ENCODE measurements around the gene MORN4.
"Not testable (repeated sequence)": the region's sequence is repeated elsewhere in the genome, so short reads cannot be mapped to it uniquely, and the experiment has no call there.

The MORN4 gene

GRCh38 chr10:97640868-97641811 lies 7.8 kb upstream of the MORN4 start:
- peak; percentile 69 for DNase-seq (ENCODE audit: low spot score)

- peak; percentile 98 for DNase-seq (ENCODE audit: low spot score)
Measured at GRCh38 chr10:97640174-97640867, 7.0 kb upstream of the MORN4 start, which contains the start of gene PI4K2A. TSS of gene PI4K2A (plus strand) at chr10:97640671. CDS start at chr10:97640743, 72 bp downstream.

DNA sequence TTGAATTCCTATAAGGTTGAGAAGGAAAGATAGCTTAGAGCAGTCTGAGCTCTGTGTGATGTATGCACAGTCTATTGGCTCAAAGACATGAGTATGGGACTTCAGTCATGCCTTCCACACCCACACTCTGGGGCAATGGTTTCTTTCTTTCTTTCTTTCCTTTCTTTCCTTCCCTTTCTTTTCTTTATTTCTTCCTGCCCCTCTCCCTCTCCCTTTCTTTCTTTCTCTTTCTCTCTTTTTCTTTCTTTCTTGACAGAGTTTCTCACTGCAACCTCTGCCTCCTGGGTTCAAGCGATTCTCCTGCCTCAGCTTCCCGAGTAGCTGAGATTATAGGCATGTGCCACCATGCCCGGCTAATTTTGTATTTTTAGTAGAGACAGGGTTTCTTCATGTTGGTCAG lies 5.8 kb upstream of the MORN4 start:
- DNase-seq (ENCODE audit: low spot score): not testable (repeated sequence)

GRCh38 chr10:97635577-97635976 lies 2.3 kb upstream of the MORN4 start:
- no peak for DNase-seq (ENCODE audit: low spot score)

DNA sequence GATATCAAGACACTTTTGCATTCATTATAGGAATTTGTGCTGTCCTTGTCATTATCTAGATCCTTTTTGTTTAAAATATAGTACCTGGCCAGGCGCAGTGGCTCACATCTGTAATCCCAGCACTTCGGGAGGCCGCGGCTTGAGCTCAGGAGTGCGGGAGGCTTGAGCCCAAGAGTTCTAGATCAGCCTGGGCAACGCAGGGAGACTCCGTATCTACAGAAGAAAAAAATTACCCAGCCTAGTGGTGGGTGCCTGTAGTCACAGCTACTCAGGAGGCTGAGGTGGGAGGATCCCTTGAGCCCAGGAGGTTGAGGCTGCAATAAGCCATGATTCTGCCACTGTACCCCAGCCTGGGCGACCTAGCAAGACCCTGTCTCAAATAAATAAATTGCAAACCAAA lies 621 bp upstream of the MORN4 start:
- DNase-seq (ENCODE audit: low spot score): no peak

GRCh38 chr10:97631098-97631497 lies 2.2 kb downstream of the MORN4 start:
- no peak for DNase-seq (ENCODE audit: low spot score)

DNA sequence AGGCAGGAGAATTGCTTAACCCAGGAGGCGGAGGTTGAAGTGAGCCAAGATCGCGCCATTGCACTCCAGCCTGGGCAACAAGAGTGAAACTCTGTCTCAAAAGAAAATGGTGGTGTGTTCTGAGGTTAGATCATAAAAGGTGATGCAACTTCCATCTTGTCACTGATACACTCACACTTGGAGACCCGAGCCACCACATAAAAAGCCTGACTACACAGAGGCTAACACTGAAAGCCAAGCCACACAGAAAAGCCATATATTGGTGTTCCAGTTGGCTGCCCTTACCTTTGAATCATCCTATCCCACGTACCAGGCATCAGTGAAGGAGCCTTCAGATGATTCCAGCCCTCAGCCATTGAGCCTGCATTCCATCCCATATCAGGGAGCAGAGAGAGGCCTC lies 4.0 kb downstream of the MORN4 start:
- DNase-seq (ENCODE audit: low spot score): no peak

GRCh38 chr10:97628228-97628627 lies 5.1 kb downstream of the MORN4 start:
- DNase-seq (ENCODE audit: low spot score): no peak

DNA sequence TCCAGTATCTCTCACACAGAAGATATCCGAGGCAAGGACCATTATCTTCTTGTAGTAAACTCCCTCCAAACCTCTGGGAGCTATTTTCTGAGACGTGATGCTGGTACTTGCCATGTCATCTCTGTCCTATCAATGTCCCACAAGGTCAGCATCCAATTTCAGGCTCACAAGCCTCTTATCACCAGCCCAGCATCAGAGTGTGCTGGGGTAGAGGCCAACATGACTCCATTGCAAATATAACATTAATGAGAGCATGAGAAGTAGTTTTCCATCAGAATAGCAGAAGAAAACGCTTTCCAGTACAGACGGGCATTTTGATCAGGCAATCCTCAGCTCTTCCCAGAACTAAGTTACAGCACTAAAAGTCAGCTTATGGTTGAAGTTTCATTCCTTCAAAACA lies 5.6 kb downstream of the MORN4 start:
- DNase-seq (ENCODE audit: low spot score): no peak

DNA sequence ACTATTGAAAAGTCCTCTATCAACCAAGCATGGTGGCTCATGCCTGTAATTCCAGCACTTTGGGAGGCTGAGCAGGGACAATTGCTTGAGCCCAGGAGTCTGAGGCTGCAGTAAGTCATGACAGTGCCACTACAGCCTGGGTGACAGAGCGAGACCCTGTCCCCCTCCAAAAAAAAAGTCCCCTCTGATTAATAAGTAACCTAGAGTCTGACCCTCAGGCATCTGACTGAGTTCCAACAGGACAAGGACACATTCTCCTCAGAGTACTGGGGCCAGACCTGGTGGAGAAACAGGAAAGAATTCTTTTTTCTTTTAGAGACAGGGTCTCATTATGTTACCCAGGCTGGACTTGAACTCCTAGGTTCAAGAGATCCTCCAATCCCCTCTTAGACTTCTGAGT lies 10.0 kb downstream of the MORN4 start:
- no peak for DNase-seq (ENCODE audit: low spot score)

GRCh38 chr10:97618733-97619132 lies 14.6 kb downstream of the MORN4 start:
- no peak for DNase-seq (ENCODE audit: low spot score)

DNA sequence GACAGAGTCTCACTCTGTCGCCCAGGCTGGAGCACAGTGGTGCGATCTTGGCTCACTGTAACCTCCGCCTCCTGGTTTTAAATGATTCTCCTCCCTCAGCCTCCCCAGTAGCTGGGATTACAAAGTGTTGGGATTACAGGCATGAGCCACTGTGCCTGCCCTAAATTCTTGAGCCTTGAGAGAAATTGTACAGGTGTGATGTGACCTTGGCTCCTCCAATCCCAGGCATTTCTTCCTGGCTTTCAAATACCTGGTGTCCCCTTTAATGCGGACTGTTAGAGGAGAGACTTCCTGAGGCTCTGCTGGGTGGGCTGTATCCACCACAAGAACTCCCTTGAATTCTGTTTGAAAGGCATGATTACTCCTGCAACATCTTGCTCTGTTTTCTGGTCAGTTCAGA lies 15.0 kb downstream of the MORN4 start:
- no peak for DNase-seq (ENCODE audit: low spot score)

DNA sequence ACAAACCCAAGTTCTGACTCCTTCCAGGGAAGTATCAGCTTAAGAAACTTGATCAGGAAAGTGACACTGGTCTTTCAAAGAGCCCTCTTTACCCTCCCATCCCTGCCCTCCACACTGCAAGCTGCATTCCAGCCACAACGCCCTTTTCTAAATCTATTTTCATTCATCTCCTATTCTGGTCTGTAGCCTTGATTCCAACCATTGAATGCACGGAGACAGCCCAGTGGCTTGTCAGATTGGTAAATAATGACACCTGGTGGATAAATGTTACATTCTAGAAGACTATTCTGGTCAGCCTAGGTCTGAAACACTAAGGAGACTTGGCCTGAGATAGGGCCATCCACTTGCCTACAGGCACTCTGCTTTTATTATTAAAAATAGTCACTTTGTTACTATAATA lies 20.9 kb downstream of the MORN4 start:
- peak; percentile 71 for DNase-seq (ENCODE audit: low spot score)

DNA sequence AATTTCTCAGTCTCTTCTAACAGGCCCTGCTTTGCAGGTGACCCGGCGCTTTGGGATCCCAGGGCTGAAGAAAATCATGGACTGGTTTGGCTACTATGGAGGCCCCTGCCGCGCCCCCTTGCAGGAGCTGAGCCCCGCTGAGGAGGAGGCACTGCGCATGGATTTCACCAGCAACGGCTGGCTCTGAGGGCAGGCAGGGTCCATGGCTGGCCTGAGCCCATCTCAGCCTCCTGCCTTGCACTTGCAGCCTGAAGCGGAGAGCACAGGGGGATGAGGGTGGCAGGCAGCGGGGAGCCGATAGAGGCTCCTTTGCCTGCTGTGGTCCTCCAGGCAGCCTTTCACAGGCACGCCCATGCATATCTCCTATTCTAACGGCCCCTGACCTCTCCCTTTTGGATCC lies 21.8 kb downstream of the MORN4 start:
- no peak for DNase-seq (ENCODE audit: low spot score)

- DNase-seq (ENCODE audit: low spot score): no peak
Measured at GRCh38 chr10:97608991-97609561, 24.2 kb downstream of the MORN4 start.

- DNase-seq (ENCODE audit: low spot score): no peak
Measured at GRCh38 chr10:97607095-97607636, 26.1 kb downstream of the MORN4 start.

DNA sequence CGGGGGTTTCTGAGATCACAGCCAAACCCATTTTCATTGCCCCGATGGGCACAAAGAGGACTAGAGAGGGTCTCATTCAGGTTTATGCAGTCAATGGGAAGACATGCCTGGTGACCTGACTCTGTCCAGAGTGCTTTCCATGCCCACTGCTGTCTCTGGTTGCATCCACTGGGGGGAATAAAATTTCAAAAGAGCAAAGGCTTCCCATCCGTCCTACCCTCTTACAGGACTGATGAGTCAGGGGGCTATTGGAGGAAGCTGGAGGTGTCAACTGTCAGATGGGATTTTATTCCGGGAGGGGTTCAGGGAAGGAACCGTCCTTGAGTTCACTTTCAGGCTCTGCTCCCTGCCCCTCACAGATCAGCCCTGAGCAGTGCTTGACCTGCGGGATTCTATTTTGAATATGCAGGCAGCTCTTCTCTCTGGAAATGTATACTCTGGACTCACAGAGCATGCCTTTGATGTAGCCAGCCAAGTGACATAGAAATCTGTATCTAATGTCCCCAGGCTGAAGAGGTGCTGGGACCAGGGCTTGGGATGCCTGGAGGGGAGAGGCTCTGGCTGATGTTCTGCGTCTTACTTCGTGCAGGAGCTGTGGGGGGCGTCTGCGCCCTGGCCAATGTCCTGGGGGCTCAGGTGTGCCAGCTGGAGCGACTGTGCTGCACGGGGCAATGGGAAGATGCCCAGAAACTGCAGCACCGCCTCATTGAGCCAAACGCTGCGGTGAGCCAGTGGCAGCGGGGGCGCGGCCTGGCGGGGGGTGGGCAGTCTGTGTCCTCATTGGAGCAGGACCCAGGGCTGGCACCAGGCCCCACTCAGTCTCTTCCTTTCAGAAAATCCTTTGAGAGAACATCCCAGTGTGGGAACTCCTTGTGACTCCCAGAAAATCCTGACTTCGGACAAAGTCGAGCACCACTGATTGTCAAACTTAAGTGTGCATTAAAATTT lies 31.8 kb downstream of the MORN4 start:
- DNase-seq (ENCODE audit: low spot score): no peak

- no peak for DNase-seq (ENCODE audit: low spot score)
Measured at GRCh38 chr10:97600616-97601015, 32.7 kb downstream of the MORN4 start.

DNA sequence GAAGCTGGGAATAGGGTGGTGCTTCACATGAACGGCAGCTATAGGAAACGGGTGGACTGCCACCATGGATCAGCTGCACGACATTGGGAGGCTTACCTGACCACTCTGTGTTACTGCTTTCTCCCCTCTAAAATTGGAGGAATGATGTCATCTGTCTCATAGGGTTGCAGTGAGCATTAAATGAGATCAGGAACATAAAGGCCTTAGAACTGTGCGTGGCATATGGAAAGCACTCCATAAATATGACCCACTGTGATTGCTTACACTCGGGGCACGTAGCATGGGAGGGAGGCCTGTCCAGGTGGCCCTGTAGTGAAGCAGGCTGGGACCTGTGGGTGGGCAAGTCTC lies 34.1 kb downstream of the MORN4 start:
- no peak for DNase-seq (ENCODE audit: low spot score)

GRCh38 chr10:97598407-97599271 lies 34.7 kb downstream of the MORN4 start:
- no peak for DNase-seq (ENCODE audit: low spot score)

GRCh38 chr10:97597778-97598177 lies 35.5 kb downstream of the MORN4 start:
- DNase-seq (ENCODE audit: low spot score): no peak

Data from GM03348 (cell line).